ENCODE results near the gene PLCL1. TPM values are rescaled to one million over a fixed set of nuclear protein-coding genes. Genes with fewer than 3 reads are reported as not detected.
"Not testable (repeated sequence)": the region's sequence is repeated elsewhere in the genome, so short reads cannot be mapped to it uniquely, and the experiment has no call there.

PLCL1 gene
- total and polyA plus RNA-seq, 2 experiments from 2014 or later = 0.80 to 2.3 TPM

- no peak overlapping the region for H3K4me3 ChIP-seq
- H3K27ac ChIP-seq = no peak overlapping the region
- no peaks in the 10 kb centered on the region for H4K20me1 ChIP-seq (ENCODE audit: insufficient read depth)
- no peaks in the 10 kb centered on the region for H3K27me3 ChIP-seq (replicated peaks; ENCODE audit: insufficient read depth)
- no peak overlapping the region for H3K9ac ChIP-seq
- 74 to 77% methylated on average over 13 of the region's 13 CpGs for WGBS, 2 experiments (ENCODE audit: low coverage in 1 of 2, low lambda C conversion rate in 2 of 2, missing lambda C conversion rate in 2 of 2)
- H3K79me2 ChIP-seq (ENCODE audit: insufficient read depth) = no peaks in the 10 kb centered on the region
- H3K4me2 ChIP-seq (ENCODE audit: unreplicated experiment) = no peak overlapping the region
- H3F3A ChIP-seq (ENCODE audit: insufficient read depth) = no peaks in the 10 kb centered on the region
- H3K36me3 ChIP-seq (ENCODE audit: low read depth) = no peaks in the 10 kb centered on the region
- in situ Hi-C loops (cut with MboI) = no loop called here
- no peak overlapping the region for H2AFZ ChIP-seq
- no peaks in the 10 kb centered on the region for H3K9me3 ChIP-seq (ENCODE audit: low read depth)
- no peaks in the 10 kb centered on the region for H3K4me1 ChIP-seq (ENCODE audit: insufficient read depth)
- TF ChIP-seq EZH2 (IDR thresholded peaks at IDR 0.05; ENCODE audit: insufficient read depth, poor library complexity, severe bottlenecking) = no peak
- no peak for TF ChIP-seq EZH2phosphoT487 (IDR thresholded peaks at IDR 0.05; ENCODE audit: insufficient read depth, low read depth)
- H3K9me2 ChIP-seq (ENCODE audit: insufficient read depth) = no peaks in the 10 kb centered on the region
- no peak for DNase-seq
Observed at GRCh38 chr2:198188982-198189381, 384.6 kb downstream of the PLCL1 start.

DNA sequence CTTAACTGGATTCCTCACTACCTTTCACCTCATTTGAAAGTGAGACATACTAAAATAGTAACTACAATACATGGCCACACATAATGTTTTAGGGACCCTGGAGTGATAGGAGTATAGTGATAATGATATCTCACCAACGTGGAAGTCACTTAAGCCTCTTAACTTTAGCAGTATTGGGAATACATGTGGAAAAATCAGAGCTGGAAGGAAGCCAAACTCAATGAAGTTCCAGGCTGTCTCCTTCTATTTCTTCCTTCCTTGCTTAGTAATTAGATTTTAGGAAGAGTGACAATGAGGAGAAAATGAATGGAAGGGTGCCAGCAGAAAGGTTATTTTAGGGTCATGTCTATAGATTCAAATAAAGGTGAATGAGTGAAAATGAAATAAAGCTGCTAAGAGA lies 387.3 kb downstream of the PLCL1 start:
- no peak for DNase-seq
- in situ Hi-C loops (cut with MboI) = no loop called here
- H3K4me3 ChIP-seq = no peak overlapping the region
- H3K27me3 ChIP-seq (replicated peaks; ENCODE audit: insufficient read depth) = no peaks in the 10 kb centered on the region
- no peaks in the 10 kb centered on the region for H4K20me1 ChIP-seq (ENCODE audit: insufficient read depth)
- 0% methylated on average over 1 of the region's 1 CpG for WGBS, 2 experiments (ENCODE audit: low coverage in 1 of 2, low lambda C conversion rate in 2 of 2, missing lambda C conversion rate in 2 of 2)
- H3F3A ChIP-seq (ENCODE audit: insufficient read depth) = no peaks in the 10 kb centered on the region
- no peaks in the 10 kb centered on the region for H3K9me3 ChIP-seq (ENCODE audit: low read depth)
- no peak overlapping the region for H3K4me2 ChIP-seq (ENCODE audit: unreplicated experiment)
- H3K36me3 ChIP-seq (ENCODE audit: low read depth) = no peaks in the 10 kb centered on the region
- TF ChIP-seq EZH2 (IDR thresholded peaks at IDR 0.05; ENCODE audit: insufficient read depth, poor library complexity, severe bottlenecking) = no peak
- no peak for TF ChIP-seq EZH2phosphoT487 (IDR thresholded peaks at IDR 0.05; ENCODE audit: insufficient read depth, low read depth)
- no peak overlapping the region for H2AFZ ChIP-seq
- H3K4me1 ChIP-seq (ENCODE audit: insufficient read depth) = no peaks in the 10 kb centered on the region
- no peaks in the 10 kb centered on the region for H3K9me2 ChIP-seq (ENCODE audit: insufficient read depth)
- H3K9ac ChIP-seq = no peak overlapping the region
- no peaks in the 10 kb centered on the region for H3K79me2 ChIP-seq (ENCODE audit: insufficient read depth)
- H3K27ac ChIP-seq = no peak overlapping the region

DNA sequence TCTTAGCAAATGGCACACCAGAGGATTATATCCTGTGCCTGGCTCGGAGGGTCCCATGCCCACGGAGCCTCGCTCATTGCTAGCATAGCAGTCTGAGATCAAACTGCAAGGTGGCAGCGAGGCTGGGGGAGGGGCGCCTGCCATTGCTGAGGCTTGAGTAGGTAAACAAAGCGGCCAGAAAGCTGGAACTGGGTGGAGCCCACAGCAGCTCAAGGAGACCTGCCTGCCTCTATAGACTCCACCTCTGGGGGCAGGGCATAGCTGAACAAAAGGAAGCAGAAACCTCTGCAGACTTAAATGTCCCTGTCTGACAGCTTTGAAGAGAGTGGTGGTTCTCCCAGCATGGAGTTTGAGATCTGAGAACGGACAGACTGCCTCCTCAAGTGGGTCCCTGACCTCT lies 392.2 kb downstream of the PLCL1 start:
- H3K4me3 ChIP-seq; in situ Hi-C loops (cut with MboI); H3K4me2 ChIP-seq (ENCODE audit: unreplicated experiment); H3K4me1 ChIP-seq (ENCODE audit: insufficient read depth); H3F3A ChIP-seq (ENCODE audit: insufficient read depth); H3K9me3 ChIP-seq (ENCODE audit: low read depth); H3K9me2 ChIP-seq (ENCODE audit: insufficient read depth); H2AFZ ChIP-seq; H4K20me1 ChIP-seq (ENCODE audit: insufficient read depth); H3K27me3 ChIP-seq (replicated peaks; ENCODE audit: insufficient read depth); H3K27ac ChIP-seq; H3K9ac ChIP-seq; DNase-seq; H3K79me2 ChIP-seq (ENCODE audit: insufficient read depth); H3K36me3 ChIP-seq (ENCODE audit: low read depth): not testable (repeated sequence)
- WGBS, 2 experiments (ENCODE audit: low coverage in 1 of 2, low lambda C conversion rate in 2 of 2, missing lambda C conversion rate in 2 of 2) = 41 to 53% methylated on average over 7 of the region's 7 CpGs

Other genes starting within 250 kb of the PLCL1 start
- 1.6 and 2.1 TPM in 2 replicates for gene RFTN2, start 129.0 kb upstream of the PLCL1 start, total RNA-seq (2014; rRNA removed; shearing (Covaris generic))
- gene RFTN2, start 129.0 kb upstream of the PLCL1 start, polyA plus RNA-seq (2016; fragmentation: Nextera tagmentation; extraction: Ambion mirVana) = 2.2 and 2.6 TPM in 2 replicates
- gene MARS2, start 99.2 kb upstream of the PLCL1 start, total RNA-seq (2014; rRNA removed; shearing (Covaris generic)) = 4.0 and 5.8 TPM in 2 replicates
- gene MARS2, start 99.2 kb upstream of the PLCL1 start, polyA plus RNA-seq (2016; fragmentation: Nextera tagmentation; extraction: Ambion mirVana) = 3.0 and 3.3 TPM in 2 replicates
- gene BOLL, start 19.3 kb upstream of the PLCL1 start, total RNA-seq (2014; rRNA removed; shearing (Covaris generic)) = not detected in 2 replicates
- gene BOLL, start 19.3 kb upstream of the PLCL1 start, polyA plus RNA-seq (2016; fragmentation: Nextera tagmentation; extraction: Ambion mirVana) = not detected in 2 replicates

Data from GM23248 (cell line).